ENCODE results near the gene MIS18A. TPM values are rescaled to one million over a fixed set of nuclear protein-coding genes. Genes with fewer than 3 reads are reported as not detected.

Gene MIS18A
- total and polyA plus RNA-seq, 2 donors (not counting 1 experiment from before 2014, with no cell fraction given): 4.0 to 7.6 TPM

DNA sequence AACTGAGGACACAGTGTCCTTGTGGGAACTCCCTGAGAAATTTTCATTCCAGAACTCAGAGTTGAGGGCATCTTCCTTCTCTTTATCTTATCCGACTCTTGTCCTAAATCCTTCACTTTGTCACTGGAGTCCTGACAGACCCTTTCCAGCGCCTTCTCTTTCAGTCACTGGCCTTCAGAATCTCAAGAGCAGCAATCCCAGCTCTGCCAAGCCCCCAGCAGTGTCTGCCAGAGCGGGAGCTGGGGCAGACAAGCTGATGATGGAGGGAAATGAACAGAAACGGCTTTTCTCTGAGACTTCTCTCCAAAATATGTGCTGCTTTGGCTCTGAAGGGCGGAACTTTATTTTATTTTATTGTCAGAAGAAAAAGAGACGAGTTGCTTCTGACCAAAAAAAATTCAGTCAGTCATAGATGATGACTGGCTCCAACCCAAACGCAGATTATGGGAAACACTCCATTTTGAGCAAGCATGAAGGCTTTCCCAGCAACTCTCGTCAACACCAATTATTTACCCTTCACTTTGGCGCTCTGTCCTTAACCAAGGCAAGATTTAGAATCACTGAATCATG is 32.2 kb downstream of the MIS18A start:
- Histone ChIP-seq H3K36me3 (ENCODE audit: control insufficient read depth, insufficient read depth, low read length) (no peaks in the 10 kb centered on the region), H3K4me1 (ENCODE audit: control insufficient read depth, extremely low read depth, insufficient read depth, low read length) (no peaks in the 10 kb centered on the region), H2AFZ (ENCODE audit: low read length) (no peak overlapping the region), H3K27me3 (ENCODE audit: control insufficient read depth, insufficient read depth, low read length) (peaks cover 4% of the 10 kb centered on the region), H3K9me3 (ENCODE audit: control insufficient read depth, insufficient read depth, low read depth, low read length) (no peaks in the 10 kb centered on the region), H3K9ac (ENCODE audit: insufficient read depth, low read length) (no peak overlapping the region), H3K79me2 (ENCODE audit: control insufficient read depth, insufficient read depth, low read length) (no peaks in the 10 kb centered on the region), H3K27ac (ENCODE audit: insufficient read depth, low read length) (no peak overlapping the region), H3K4me2 (ENCODE audit: extremely low read depth, insufficient read depth, low read length) (no peak overlapping the region), H3K4me3 (replicated peaks in 1 of 4; ENCODE audit: control extremely low read depth in 1 of 4, insufficient read depth in 1 of 4, low read depth in 3 of 4, low read length in 4 of 4) (no peak overlapping the region), H4K20me1 (ENCODE audit: control insufficient read depth, extremely low read depth, insufficient read depth, low read length) (no peaks in the 10 kb centered on the region)
- TF ChIP-seq EZH2 (IDR thresholded peaks at IDR 0.05; ENCODE audit: low read length, missing control alignments): no peak
- TF ChIP-seq, protein P1, sequence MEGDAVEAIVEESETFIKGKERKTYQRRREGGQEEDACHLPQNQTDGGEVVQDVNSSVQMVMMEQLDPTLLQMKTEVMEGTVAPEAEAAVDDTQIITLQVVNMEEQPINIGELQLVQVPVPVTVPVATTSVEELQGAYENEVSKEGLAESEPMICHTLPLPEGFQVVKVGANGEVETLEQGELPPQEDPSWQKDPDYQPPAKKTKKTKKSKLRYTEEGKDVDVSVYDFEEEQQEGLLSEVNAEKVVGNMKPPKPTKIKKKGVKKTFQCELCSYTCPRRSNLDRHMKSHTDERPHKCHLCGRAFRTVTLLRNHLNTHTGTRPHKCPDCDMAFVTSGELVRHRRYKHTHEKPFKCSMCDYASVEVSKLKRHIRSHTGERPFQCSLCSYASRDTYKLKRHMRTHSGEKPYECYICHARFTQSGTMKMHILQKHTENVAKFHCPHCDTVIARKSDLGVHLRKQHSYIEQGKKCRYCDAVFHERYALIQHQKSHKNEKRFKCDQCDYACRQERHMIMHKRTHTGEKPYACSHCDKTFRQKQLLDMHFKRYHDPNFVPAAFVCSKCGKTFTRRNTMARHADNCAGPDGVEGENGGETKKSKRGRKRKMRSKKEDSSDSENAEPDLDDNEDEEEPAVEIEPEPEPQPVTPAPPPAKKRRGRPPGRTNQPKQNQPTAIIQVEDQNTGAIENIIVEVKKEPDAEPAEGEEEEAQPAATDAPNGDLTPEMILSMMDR (conservative IDR thresholded peaks at IDR 0.05 in 1 of 2, IDR thresholded peaks at IDR 0.05 in 1 of 2; ENCODE audit: low read depth in 1 of 2, low read length in 2 of 2): no peak
- no peak for DNase-seq (ENCODE audit: low read depth in 2 of 2)

DNA sequence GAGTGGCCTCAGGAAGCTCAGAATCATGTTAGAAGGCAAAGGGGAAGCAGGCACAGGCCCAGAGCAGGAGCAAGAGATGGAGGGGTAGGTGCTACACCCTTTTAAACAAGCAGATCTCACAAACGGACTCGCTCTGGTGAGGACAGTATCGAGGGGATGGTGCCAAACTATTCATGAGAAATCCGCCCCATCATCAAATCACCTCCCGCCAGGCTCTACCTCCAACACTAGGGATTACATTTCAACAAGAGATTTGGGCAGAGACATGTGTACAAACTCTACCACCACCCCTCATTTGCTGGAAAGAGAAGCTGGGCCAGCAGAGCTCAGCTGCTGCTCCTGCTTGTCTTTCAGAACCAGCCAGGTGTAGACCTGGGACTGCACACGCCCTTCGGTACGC is 32.9 kb downstream of the MIS18A start:
- no peaks in the 10 kb centered on the region for H4K20me1 ChIP-seq (ENCODE audit: control insufficient read depth, extremely low read depth, insufficient read depth, low read length)
- H3K4me2 ChIP-seq (ENCODE audit: extremely low read depth, insufficient read depth, low read length): no peak overlapping the region
- no peak overlapping the region for H3K9ac ChIP-seq (ENCODE audit: insufficient read depth, low read length)
- H3K27me3 ChIP-seq (ENCODE audit: control insufficient read depth, insufficient read depth, low read length): peaks cover 4% of the 10 kb centered on the region
- no peak overlapping the region for H2AFZ ChIP-seq (ENCODE audit: low read length)
- H3K4me3 ChIP-seq (replicated peaks in 1 of 4; ENCODE audit: control extremely low read depth in 1 of 4, insufficient read depth in 1 of 4, low read depth in 3 of 4, low read length in 4 of 4): no peak overlapping the region
- H3K9me3 ChIP-seq (ENCODE audit: control insufficient read depth, insufficient read depth, low read depth, low read length): no peaks in the 10 kb centered on the region
- no peak for TF ChIP-seq EZH2 (IDR thresholded peaks at IDR 0.05; ENCODE audit: low read length, missing control alignments)
- TF ChIP-seq, protein P1 (conservative IDR thresholded peaks at IDR 0.05 in 1 of 2, IDR thresholded peaks at IDR 0.05 in 1 of 2; ENCODE audit: low read depth in 1 of 2, low read length in 2 of 2): no peak
- no peaks in the 10 kb centered on the region for H3K36me3 ChIP-seq (ENCODE audit: control insufficient read depth, insufficient read depth, low read length)
- DNase-seq (ENCODE audit: low read depth in 2 of 2): no peak
- H3K79me2 ChIP-seq (ENCODE audit: control insufficient read depth, insufficient read depth, low read length): no peaks in the 10 kb centered on the region
- H3K4me1 ChIP-seq (ENCODE audit: control insufficient read depth, extremely low read depth, insufficient read depth, low read length): no peaks in the 10 kb centered on the region
- H3K27ac ChIP-seq (ENCODE audit: insufficient read depth, low read length): no peak overlapping the region

DNA sequence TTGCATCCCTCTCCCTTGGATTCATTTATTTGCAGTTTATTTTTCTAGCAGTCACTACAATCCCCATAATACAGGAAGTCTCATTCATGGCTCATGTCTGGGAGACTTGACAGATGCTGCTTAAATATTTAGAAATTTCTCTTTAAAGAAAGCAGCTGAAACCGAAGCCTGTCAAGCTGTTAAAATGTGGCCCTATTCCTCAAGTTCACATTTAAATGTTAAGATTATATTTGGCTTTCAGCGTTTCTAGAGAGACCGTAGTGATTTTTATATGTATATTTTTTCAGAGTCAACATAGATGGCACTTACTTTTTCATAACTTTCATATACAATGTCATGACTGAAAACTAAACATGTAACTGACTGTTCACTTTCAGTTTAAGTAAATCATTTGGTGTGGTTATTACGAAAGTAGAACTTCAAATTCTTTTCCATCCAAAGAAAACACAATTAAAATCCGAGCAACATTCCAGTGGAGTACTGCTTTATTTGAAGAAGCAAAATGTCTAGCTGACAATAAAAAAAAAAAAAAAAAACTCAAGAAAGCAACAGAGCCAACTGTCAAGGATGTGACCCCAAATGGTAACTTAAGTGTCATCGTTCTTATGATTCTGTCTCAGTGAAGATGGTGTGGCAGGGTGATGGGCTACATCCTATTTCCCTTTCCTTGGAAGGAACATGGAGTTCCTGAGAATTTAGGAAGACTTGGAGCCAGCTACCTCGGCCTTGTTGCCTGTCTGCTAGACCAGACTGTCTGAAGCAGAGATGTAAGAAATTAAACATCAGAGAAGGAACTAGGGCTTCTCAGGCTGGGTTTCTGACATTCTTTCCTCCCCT is 37.8 kb downstream of the MIS18A start:
- no peak for TF ChIP-seq EZH2 (IDR thresholded peaks at IDR 0.05; ENCODE audit: low read length, missing control alignments)
- TF ChIP-seq, protein P1 (conservative IDR thresholded peaks at IDR 0.05 in 1 of 2, IDR thresholded peaks at IDR 0.05 in 1 of 2; ENCODE audit: low read depth in 1 of 2, low read length in 2 of 2): no peak
- Histone ChIP-seq H3K27ac (ENCODE audit: insufficient read depth, low read length) (no peak overlapping the region), H3K79me2 (ENCODE audit: control insufficient read depth, insufficient read depth, low read length) (no peaks in the 10 kb centered on the region), H3K4me3 (replicated peaks in 1 of 4; ENCODE audit: control extremely low read depth in 1 of 4, insufficient read depth in 1 of 4, low read depth in 3 of 4, low read length in 4 of 4) (peak overlapping the region in 2 of 4 experiments; percentile 5 to 8), H4K20me1 (ENCODE audit: control insufficient read depth, extremely low read depth, insufficient read depth, low read length) (no peaks in the 10 kb centered on the region), H3K4me1 (ENCODE audit: control insufficient read depth, extremely low read depth, insufficient read depth, low read length) (no peaks in the 10 kb centered on the region), H3K9ac (ENCODE audit: insufficient read depth, low read length) (no peak overlapping the region), H3K27me3 (ENCODE audit: control insufficient read depth, insufficient read depth, low read length) (no peaks in the 10 kb centered on the region), H3K36me3 (ENCODE audit: control insufficient read depth, insufficient read depth, low read length) (no peaks in the 10 kb centered on the region), H2AFZ (ENCODE audit: low read length) (peak overlapping the region; percentile 15), H3K4me2 (ENCODE audit: extremely low read depth, insufficient read depth, low read length) (peak overlapping the region; percentile 56), H3K9me3 (ENCODE audit: control insufficient read depth, insufficient read depth, low read depth, low read length) (no peaks in the 10 kb centered on the region)
- peak in 1 of 2 donors; percentile 82 for DNase-seq (ENCODE audit: low read depth in 2 of 2)

Measured in fibroblast of lung (primary cell).